Small intestine (tissue), 7 donors: Measurements from ENCODE around the gene DMWD. TPM values are rescaled to one million over a fixed set of nuclear protein-coding genes. Genes with fewer than 3 reads are reported as not detected.

Experiments used
- DNase-seq, 2 donors: peaks; one replicate each; pipeline versions ENCODE4 v3.0.0 to v3.0.0-alpha.2; 2013
- FAIRE-seq: peaks from 2 replicates; lab custom pipeline; 2012; peaks lifted over from hg19 to GRCh38; lab: Jason Lieb, UNC
- H3K27ac ChIP-seq, 3 donors: one replicate each; pipeline ENCODE4 v1.5.1; 2013; ENCODE audit warnings: low read length in 2 of 3, mild to moderate bottlenecking in 2 of 3, control low read depth in 1 of 3, inconsistent platforms in 1 of 3, low read depth in 1 of 3, moderate library complexity in 1 of 3
- H3K27me3 ChIP-seq, 3 donors: one replicate each; pipeline ENCODE4 v1.6.1; 2013; ENCODE audit warnings: low read length in 3 of 3, inconsistent platforms in 1 of 3; ENCODE audit not compliant: control insufficient read depth in 3 of 3, insufficient read depth in 3 of 3
- H3K36me3 ChIP-seq, 3 donors: one replicate each; pipeline ENCODE4 v1.6.1; 2013; ENCODE audit warnings: low read length in 3 of 3, inconsistent platforms in 1 of 3, low read depth in 1 of 3, mild to moderate bottlenecking in 1 of 3, moderate library complexity in 1 of 3; ENCODE audit not compliant: control insufficient read depth in 3 of 3, insufficient read depth in 2 of 3
- H3K4me1 ChIP-seq, 3 donors: one replicate each; pipeline ENCODE4 v1.6.1; 2013; ENCODE audit warnings: low read length in 2 of 3, inconsistent platforms in 1 of 3, low read depth in 1 of 3, mild to moderate bottlenecking in 1 of 3, moderate library complexity in 1 of 3; ENCODE audit not compliant: control insufficient read depth in 3 of 3, insufficient read depth in 2 of 3
- H3K4me3 ChIP-seq, 3 donors: one replicate each; pipeline ENCODE4 v1.5.1; 2013; ENCODE audit warnings: low read length in 3 of 3, control low read depth in 1 of 3, inconsistent platforms in 1 of 3, low read depth in 1 of 3, mild to moderate bottlenecking in 1 of 3, moderate library complexity in 1 of 3
- H3K9me3 ChIP-seq, 2 donors: one replicate each; pipeline ENCODE4 v1.6.1; 2013; ENCODE audit warnings: low read depth in 1 of 2, low read length in 1 of 2; ENCODE audit not compliant: control insufficient read depth in 2 of 2, insufficient read depth in 1 of 2
- WGBS, 3 donors: extraction: QIAGEN DNeasy Blood & Tissue Kit; methylation state at CpG; one replicate each; pipeline ENCODE4 v1.1.7; 2013; 5-methylcytosine and 5-hydroxymethylcytosine counted together
- polyA plus RNA-seq, 4 donors: library from polyadenylated mRNA; stranded (reverse) in 3 of 4; unstranded in 1 of 4; fragments of 200-250 nt in 3 of 4; fragments of 120-200 nt in 1 of 4; gene quantifications; one replicate each; pipeline versions ENCODE4 v1.2.1 to v1.2.3, GENCODE V29; 2013
- donor health status: healthy with polysubstance abuse.
- donor health status: control.
- donor health status: control.
- donor health status: Bipolar disorder and iron deficiency.
- donor health status: healthy.

Gene DMWD
- polyA plus RNA-seq, 4 donors: 4.6 to 20.9 (median 11.9) TPM

DNA sequence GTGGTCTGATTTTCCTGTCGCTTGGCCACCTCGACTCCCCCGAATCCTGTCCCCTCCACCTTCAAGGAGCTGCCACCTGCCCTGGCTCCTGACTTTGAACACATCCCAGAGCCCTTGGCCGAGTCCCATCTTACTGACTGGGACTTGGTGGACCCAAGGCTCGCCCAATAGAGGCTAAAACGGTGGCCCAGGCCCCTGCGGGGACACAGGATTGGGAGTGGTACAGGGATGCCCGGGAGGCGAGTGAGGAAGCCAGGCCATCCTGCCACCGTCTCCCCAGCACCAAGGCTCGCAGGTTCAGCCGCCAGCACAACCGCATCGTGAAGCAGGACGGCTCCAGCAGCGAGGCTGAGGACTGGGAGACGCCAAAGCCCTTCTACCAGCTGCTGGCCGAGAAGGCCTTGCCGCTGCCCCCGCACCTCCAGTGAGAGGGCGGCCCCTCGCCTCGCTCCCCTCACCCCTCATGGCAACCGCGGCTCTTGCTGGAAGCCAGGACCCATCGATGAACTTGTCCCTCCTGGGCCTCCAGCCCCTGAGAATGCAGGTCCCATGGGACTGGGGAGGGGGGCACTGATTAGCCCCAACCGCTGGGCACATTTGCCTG, 28.9 kb downstream of the DMWD start:
- DNase-seq (no peak), FAIRE-seq (no peak)
- 48 to 54% (median 50%) methylated on average over 24 to 27 of the region's 27 CpGs for WGBS, 3 donors
- H3K27me3 ChIP-seq: peaks cover 0 to 14% (median 2%) of the 10 kb centered on the region in 3 donors
- H3K36me3 ChIP-seq: peaks cover 0 to 12% (median 0%) of the 10 kb centered on the region in 3 donors
- peaks cover 0 to 28% (median 0%) of the 10 kb centered on the region in 3 donors for H3K4me1 ChIP-seq
- H3K9me3 ChIP-seq: no peaks in the 10 kb centered on the region
- no peak overlapping the region for H3K4me3 ChIP-seq
- no peak overlapping the region for H3K27ac ChIP-seq

DNA sequence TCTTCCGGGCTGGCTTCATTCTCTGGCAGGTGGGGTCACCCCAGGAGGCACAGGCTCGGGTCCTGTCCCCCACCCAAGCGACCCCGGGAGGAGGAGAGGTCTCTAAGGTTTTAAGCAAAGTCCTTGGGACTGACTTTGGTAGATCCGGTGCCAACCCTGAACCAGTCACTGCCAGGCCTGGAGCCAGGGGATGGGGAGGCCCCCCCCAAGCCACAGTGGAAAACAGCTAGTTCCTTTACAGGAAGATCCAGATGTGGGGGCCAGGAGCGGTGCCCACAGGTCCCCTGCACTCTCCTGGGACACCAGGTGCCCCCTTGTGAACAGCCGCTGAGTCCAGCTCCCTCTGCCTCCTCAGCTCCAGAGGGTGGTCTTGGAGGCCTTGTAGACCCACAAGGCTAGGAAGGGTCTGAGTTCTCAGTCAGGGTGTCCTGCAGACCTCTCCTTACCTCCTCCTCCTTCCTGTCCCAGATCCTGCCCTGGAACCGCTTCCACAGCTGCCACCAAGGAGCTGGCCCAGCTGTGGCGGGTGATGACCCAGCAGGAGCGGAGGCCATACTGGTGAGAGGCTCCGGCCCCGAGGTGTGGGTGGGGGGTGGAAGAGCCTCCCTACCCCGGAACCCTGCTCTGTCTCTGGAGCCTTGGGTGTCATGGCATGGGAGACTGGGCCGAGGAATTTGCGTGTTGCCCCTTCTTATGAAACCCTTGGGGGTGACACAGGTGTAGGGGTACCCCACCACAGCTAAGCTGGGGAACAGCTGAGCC, 29.6 kb downstream of the DMWD start:
- no peak overlapping the region for H3K27ac ChIP-seq
- no peaks in the 10 kb centered on the region for H3K9me3 ChIP-seq
- peaks cover 0 to 12% (median 0%) of the 10 kb centered on the region in 3 donors for H3K36me3 ChIP-seq
- DNase-seq (no peak), FAIRE-seq (no peak)
- H3K4me3 ChIP-seq: no peak overlapping the region
- peaks cover 0 to 28% (median 0%) of the 10 kb centered on the region in 3 donors for H3K4me1 ChIP-seq
- H3K27me3 ChIP-seq: peaks cover 0 to 14% (median 2%) of the 10 kb centered on the region in 3 donors
- WGBS, 3 donors: 79 to 89% (median 85%) methylated on average over 14 to 15 of the region's 15 CpGs

DNA sequence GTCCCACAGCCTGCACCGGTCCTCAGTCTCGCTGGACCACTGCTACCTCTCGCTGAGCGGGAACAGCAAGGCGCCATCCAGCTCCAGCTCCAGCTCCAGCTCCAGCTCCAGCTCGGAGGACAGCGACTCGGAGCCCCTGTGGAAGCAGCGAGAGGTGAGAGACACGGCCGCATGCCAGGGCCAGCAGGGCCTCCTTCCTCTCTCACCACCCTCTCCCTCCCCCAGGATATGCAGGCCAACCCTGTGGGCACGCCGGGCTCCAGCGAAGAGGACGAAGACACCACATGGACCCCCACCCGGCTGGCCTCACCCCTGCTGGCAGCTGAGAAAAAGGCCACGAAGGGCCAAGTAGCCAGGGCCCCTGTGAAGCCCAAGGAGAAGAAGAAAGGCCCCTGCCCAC, 30.9 kb downstream of the DMWD start:
- peaks cover 0 to 8% (median 2%) of the 10 kb centered on the region in 3 donors for H3K27me3 ChIP-seq
- no peak for FAIRE-seq
- WGBS, 3 donors: 83 to 85% (median 84%) methylated on average over 13 to 17 of the region's 17 CpGs
- peaks cover 0 to 12% (median 0%) of the 10 kb centered on the region in 3 donors for H3K36me3 ChIP-seq
- no peak overlapping the region for H3K4me3 ChIP-seq
- no peak for DNase-seq
- H3K9me3 ChIP-seq: peaks cover 0 to 3% of the 10 kb centered on the region in 2 donors
- no peak overlapping the region for H3K27ac ChIP-seq
- peaks cover 0 to 18% (median 0%) of the 10 kb centered on the region in 3 donors for H3K4me1 ChIP-seq

DNA sequence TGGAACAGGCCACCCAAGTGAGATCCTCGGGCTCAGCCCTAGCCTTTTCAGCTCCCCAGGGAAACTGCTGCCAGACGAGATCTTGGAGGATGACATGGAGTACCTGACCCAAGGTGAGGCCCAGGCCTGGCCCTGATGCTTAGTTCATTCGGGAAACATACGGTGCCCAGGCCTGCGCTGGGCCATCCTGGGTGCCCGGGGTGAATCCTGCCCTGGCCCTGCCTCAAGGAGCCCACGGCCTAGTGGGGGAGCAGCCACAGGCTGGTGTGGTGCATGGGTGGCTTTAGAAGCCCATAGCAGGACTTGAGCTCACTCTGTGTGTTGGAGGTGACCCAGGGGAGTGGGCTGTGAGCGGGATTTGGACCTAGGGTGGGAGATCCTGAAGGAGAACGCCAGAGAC, 33.7 kb downstream of the DMWD start:
- Histone ChIP-seq H3K36me3 (no peaks in the 10 kb centered on the region), H3K9me3 (peaks cover 0 to 3% of the 10 kb centered on the region in 2 donors), H3K4me3 (no peak overlapping the region), H3K27ac (no peak overlapping the region), H3K27me3 (peaks cover 0 to 4% (median 2%) of the 10 kb centered on the region in 3 donors), H3K4me1 (peaks cover 0 to 2% (median 0%) of the 10 kb centered on the region in 3 donors)
- DNase-seq (no peak), FAIRE-seq (no peak)
- 81 to 85% (median 83%) methylated on average over 9 of the region's 9 CpGs for WGBS, 3 donors

DNA sequence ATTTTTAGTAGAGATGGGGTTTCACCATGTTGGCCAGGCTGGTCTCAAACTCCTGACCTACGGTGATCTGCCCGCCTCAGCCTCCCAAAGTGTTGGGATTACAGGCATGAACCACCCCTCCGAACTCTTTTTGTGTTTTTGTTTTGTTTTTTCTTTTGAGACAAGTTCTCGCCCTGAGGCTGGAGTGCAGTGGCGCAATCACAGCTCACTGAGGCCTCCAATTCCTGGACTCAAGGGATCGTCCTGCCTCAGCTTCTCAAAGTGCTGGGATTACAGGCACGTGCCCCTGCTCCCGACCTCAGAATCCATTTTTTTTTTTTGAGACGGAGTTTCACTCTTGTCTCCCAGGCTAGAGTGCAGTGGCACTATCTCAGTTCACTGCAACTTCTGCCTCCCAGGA, 35.0 kb downstream of the DMWD start:
- Histone ChIP-seq H3K27ac (no peak overlapping the region), H3K27me3 (no peaks in the 10 kb centered on the region), H3K4me1 (no peaks in the 10 kb centered on the region), H3K36me3 (no peaks in the 10 kb centered on the region), H3K9me3 (peaks cover 0 to 3% of the 10 kb centered on the region in 2 donors), H3K4me3 (no peak overlapping the region)
- DNase-seq (no peak), FAIRE-seq (no peak)
- WGBS, 3 donors: 75 to 82% (median 79%) methylated on average over 9 of the region's 9 CpGs

DNA sequence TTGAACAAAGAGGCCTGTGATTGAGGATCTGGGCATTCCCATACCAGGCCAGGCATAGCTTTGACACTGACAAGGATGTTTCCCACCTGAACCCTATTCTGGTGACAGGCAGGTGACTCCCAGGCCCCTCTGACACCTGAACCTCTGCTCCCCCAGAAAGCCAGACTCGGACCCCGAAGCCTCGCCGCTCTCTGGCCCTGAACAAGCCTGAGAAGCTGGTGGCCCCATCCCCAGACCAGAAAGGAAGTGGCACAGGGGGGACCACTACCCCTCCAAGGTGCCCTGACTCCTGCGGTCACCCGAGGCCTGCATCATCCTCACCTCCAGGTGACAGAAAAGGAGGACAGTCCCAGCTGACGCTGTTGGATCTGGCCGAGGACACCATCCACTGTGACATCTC, 38.3 kb downstream of the DMWD start:
- Histone ChIP-seq H3K4me1 (no peaks in the 10 kb centered on the region), H3K36me3 (no peaks in the 10 kb centered on the region), H3K4me3 (no peak overlapping the region), H3K27ac (no peak overlapping the region), H3K9me3 (peaks cover 0 to 3% of the 10 kb centered on the region in 2 donors), H3K27me3 (no peaks in the 10 kb centered on the region)
- DNase-seq: no peak
- 96 to 97% (median 96%) methylated on average over 8 of the region's 8 CpGs for WGBS, 3 donors
- FAIRE-seq: no peak

DNA sequence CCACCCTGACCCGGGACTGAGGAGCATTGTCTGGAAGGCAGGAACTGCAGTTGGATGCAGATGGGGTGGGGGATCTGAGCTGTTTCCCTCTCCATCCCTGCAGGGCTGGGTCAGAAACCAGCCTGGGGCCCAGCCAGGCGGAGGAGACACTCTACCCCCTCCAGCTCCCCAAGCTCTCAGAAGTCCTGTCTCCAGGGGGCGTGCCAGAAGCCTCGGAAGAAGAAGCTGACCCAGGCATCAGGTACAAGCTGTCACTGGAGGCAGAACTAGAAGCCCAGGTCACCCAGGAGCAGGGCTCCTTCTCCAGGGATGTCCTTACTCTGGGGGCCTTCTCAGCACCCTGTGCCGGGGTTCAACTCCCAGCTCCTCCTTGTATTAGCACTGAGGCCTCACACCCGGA, 39.1 kb downstream of the DMWD start:
- no peak for FAIRE-seq
- 65 to 72% (median 67%) methylated on average over 6 of the region's 6 CpGs for WGBS, 3 donors

DNA sequence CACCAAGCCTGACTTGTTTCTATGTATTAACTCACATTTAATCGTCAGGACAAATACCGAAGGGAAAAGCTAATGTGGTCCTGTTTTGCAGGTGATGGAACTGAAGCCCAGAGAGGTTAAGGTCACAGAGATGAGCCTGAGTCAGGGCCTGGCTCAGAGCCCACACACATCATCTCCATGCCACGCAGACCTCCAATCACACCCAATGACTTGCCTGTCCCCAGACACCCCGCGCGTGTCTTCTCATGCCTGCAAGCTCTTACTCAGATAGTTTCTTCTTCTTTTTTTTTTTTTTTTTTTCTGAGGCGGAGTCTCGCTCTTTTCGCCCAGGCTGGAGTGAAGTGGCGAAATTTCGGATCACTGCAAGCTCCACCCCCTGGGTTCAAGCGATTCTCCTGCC, 40.0 kb downstream of the DMWD start:
- WGBS, 3 donors: 92 to 95% (median 94%) methylated on average over 12 of the region's 12 CpGs
- FAIRE-seq: no peak
- no peaks in the 10 kb centered on the region for H3K4me1 ChIP-seq

More for the DNA sequence above, 39.1 kb downstream of the DMWD start:
- Histone ChIP-seq H3K27me3 (no peaks in the 10 kb centered on the region), H3K4me3 (no peak overlapping the region), H3K27ac (no peak overlapping the region), H3K4me1 (no peaks in the 10 kb centered on the region), H3K9me3 (peaks cover 0 to 3% of the 10 kb centered on the region in 2 donors), H3K36me3 (no peaks in the 10 kb centered on the region)
- DNase-seq: no peak

More for the DNA sequence above, 40.0 kb downstream of the DMWD start:
- no peak for DNase-seq
- H3K4me3 ChIP-seq: no peak overlapping the region
- no peak overlapping the region for H3K27ac ChIP-seq
- peaks cover 0 to under 1% of the 10 kb centered on the region in 2 donors for H3K9me3 ChIP-seq
- H3K36me3 ChIP-seq: no peaks in the 10 kb centered on the region
- no peaks in the 10 kb centered on the region for H3K27me3 ChIP-seq
